GM18517 (cell line): ENCODE measurements around the gene RYR3.

ENCODE experiments used
- ATAC-seq: cut with Tn5 transposase; IDR thresholded peaks from one replicate; pipeline ENCODE4 v1.9.1; 2021; ENCODE audit warnings: mild to moderate bottlenecking, moderate library complexity; ENCODE audit not compliant: unreplicated experiment

RYR3 gene

DNA sequence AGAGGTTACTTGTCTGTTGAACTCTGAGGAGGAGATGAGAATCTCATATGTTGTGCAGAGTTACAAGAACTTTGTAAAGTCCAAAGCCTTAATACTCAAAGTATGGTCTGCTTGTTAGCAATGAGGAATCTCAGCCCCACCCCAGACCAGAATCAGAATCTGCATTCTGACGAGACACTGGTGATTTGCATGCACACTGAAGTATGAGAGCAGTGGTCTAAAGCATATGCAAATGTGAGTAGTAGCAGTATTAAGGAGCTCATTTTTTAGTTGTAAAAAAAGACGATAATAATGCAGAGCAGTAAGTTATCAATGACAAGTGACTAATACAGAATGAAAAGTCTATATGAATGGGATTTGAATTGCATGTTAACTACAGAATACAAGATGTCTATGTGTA is 327.7 kb downstream of the RYR3 start:
- ATAC-seq: no peak

DNA sequence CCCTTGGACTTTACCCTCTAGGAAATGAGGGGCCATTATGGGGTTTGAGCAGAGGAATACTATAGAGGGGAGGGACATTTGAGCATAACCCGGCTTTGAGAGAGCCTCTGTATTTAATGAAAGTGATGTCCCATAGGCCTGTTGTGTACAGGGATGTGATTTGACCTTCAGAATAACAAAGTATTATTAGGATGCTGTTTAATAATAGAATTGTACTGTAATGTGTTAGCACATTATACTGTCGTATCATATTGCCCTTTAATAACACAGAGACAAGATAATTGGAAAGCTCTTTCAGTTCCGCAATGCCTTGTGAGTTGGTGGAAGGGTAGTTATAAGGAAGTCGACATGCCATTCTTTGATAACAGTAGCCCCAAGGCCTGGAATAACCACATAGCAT is 328.3 kb downstream of the RYR3 start:
- no peak for ATAC-seq

DNA sequence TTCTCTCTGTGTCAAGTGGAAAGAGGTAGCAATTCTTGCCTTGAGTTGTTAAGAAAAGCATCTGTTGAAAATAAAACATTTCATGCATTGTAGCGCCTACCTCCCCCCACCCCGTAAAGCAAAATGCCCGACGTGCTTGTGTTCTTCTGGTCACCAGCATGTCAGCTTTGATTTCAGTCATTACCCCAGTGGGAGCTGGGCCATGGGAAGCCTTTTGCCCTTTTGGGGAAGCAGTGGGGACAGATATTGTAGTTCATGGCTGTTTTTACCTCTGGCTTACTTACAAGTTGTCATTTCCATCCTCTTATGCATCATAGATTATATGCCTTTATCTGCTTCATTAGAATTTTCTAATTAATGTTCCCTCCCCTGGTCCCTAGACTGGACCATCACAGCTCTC is 328.7 kb downstream of the RYR3 start:
- no peak for ATAC-seq

DNA sequence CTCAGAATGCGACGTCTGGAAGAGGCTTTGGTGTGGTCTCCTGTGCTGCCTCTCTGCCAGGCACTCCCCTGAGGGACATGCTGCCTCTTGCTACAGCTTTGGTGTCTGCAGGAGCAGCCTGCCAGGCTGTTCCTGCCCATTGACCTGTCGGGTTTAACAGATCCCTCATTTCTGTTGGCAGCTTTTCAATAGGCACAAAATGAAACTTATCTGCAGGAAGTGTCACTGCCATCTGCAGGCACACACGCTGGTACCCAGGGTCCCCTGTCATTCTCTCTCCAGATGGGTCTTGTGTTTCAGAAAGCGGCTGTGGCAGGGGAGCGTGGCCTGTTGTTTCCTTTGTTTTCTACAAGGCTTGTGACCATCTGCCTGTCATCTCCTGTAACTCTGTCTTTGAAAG is 329.2 kb downstream of the RYR3 start:
- ATAC-seq: no peak

DNA sequence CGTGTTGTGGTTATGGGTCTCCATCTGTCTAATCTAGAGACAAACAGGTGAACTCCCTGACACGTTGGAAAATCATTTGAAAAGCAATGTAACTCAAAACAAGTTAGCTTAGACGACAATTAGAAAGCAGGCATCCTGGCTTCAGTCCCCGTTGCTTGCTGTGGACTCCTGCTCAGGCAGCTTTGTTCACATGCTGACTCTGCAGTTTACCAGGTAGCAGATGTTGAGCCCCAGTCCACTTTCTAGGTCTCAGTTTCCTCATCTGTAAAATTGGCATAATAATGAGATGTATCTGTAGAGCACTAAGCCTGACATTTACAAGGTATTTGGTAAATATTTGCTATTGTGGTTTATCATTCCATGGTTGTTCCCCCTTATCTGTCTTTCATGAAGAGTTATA is 330.3 kb downstream of the RYR3 start:
- no peak for ATAC-seq

DNA sequence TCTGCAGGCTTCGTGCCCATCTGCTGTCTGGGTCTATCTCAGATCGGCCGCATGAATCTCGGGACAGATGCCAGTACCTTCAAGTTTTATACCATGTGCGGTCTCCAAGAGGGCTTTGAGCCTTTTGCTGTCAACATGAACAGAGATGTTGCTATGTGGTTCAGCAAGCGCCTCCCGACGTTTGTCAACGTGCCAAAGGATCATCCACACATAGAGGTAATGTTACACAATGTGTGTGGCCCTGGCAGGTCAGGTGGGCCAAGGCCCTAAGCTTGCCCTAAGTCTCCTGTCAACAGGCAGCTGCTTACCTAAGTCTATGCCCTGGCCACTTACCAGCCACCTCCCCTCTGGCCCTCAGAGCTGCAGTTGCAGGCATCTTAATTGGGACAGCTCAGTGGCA is 333.5 kb downstream of the RYR3 start:
- ATAC-seq: no peak

GRCh38 chr15:33646744-33647143 is 336.0 kb downstream of the RYR3 start:
- no peak for ATAC-seq

GRCh38 chr15:33649217-33649933 is 338.6 kb downstream of the RYR3 start:
- ATAC-seq: no peak

GRCh38 chr15:33654860-33655259 is 344.1 kb downstream of the RYR3 start:
- ATAC-seq: no peak

GRCh38 chr15:33655488-33655887 is 344.7 kb downstream of the RYR3 start:
- ATAC-seq: no peak

- no peak for ATAC-seq
Measured at GRCh38 chr15:33656168-33656567, 345.4 kb downstream of the RYR3 start.

DNA sequence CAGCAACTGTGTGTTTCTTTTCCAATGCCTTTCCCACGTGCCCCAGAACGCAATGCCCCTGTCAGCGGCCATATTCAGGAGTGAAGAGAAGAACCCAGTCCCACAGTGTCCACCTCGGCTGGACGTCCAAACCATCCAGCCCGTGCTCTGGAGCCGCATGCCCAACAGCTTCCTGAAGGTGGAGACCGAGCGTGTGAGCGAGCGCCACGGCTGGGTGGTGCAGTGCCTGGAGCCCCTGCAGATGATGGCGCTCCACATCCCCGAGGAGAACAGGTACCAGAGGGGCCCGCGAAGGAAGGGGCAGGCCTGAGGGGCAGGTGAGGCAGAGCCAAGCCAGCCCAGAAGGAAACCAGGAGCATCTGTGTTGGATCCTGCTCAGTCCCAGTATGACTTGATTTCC is 349.4 kb downstream of the RYR3 start:
- no peak for ATAC-seq

DNA sequence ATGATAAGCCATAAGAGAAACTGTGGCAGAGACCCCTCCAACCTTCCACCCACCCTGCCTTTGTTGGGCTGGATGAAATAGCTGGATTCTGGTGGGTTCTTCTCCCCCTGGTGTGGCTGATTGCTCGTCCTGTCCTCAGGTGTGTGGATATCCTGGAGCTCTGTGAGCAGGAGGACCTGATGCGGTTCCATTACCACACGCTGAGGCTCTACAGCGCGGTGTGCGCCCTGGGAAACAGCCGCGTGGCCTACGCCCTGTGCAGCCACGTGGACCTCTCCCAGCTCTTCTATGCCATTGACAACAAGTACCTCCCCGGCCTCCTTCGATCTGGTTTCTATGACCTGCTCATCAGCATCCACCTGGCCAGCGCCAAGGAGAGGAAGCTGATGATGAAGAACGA is 351.2 kb downstream of the RYR3 start:
- ATAC-seq: no peak

- no peak for ATAC-seq
Measured at GRCh38 chr15:33664947-33665346, 354.2 kb downstream of the RYR3 start.

- no peak for ATAC-seq
Measured at GRCh38 chr15:33670567-33670966, 359.8 kb downstream of the RYR3 start.

DNA sequence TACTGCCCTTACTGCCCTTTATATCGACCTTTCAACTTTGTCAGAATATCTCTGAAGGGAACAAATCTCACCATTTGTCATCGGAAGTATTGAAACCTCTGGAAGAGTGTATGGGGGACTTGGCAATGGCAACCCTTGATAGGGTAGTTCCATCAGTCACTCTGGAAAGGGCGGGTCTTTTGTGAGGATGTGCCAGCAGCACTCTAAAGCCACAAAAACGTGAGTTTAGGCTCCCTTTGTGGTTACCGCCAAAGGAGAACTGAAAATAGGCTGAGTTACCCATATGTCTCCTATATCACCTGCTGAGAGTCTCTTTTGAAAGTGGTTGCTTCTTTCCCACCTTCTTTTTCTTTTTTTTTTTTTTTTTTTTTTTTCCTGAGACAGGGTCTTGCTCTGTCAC is 360.7 kb downstream of the RYR3 start:
- ATAC-seq: peak; percentile 86

- no peak for ATAC-seq
Measured at GRCh38 chr15:33675246-33675645, 364.5 kb downstream of the RYR3 start.

- ATAC-seq: no peak
Measured at GRCh38 chr15:33677238-33677830, 366.6 kb downstream of the RYR3 start.

DNA sequence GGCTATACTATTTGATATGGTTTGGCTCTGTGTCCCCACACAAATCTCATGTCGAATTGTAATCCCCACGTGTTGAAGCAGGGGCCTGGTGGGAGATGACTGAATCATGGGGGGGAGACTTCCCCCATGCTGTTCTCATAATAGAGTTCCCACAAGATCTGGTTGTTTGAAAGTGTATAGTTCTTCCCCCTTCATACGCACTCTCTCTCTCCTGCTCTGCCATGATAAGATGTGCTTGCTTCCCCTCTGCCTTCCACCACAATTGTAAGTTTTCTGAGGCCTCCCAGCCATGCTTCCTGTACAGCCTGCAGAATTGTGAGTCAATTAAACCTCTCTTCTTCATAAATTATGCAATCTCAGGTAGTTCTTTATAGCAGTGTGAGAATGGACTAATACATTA is 367.4 kb downstream of the RYR3 start:
- ATAC-seq: no peak

- no peak for ATAC-seq
Measured at GRCh38 chr15:33678602-33679001, 367.8 kb downstream of the RYR3 start.

DNA sequence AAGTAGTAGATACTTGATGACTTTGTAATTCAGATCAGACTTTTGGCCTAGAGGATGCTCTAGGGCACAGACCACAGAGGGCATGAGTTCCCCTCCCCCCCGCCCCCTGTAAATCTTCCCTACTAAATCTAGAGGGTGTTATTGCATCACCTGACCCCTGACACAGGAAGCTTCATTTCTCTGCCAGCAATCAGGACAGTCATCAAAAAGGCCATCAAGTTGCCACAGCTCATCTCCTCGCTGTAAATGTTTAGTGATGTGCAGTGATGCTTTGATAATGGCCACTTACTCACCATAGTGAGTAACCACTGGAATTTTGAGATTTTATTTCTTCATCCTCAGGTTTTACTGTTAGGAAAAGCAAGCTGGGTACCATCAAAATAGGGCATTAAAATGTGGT is 368.3 kb downstream of the RYR3 start:
- no peak for ATAC-seq

DNA sequence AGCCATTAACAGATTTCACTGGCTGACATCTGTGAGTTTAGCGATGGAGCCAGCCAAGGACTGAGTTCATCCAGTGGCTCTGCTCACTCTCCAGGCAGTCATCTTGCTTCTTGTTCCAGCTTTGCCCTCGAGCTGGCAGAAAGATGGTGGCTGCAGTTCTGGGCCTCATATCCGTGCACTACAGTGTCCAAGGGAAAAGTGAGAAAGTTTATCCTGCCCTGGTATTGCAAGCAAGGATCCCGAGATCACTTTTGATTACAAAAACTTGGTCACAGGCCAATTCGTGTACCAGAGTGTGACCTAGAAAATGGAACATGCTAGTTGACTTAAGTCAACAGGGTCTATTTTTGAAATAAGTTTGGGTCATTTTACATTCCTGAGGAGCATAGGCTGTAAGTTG is 369.6 kb downstream of the RYR3 start:
- ATAC-seq: no peak
